Measurements from ENCODE around the gene IL5RA.

IL5RA gene

GRCh38 chr3:3081381-3082233 lies 28.6 kb downstream of the IL5RA start:
- H3K27ac ChIP-seq, result no peak overlapping the region
- TF ChIP-seq CTCF (IDR thresholded peaks at IDR 0.05) (no peak), ZFX (IDR thresholded peaks at IDR 0.05; ENCODE audit: borderline replicate concordance) (no peak)

- H3K27ac ChIP-seq, result no peak overlapping the region
- TF ChIP-seq CTCF (IDR thresholded peaks at IDR 0.05) (no peak), ZFX (IDR thresholded peaks at IDR 0.05; ENCODE audit: borderline replicate concordance) (no peak)
Measured at GRCh38 chr3:3080309-3080708, 29.9 kb downstream of the IL5RA start.

GRCh38 chr3:3074551-3075257 lies 35.5 kb downstream of the IL5RA start:
- TF ChIP-seq CTCF (IDR thresholded peaks at IDR 0.05) (no peak), ZFX (IDR thresholded peaks at IDR 0.05; ENCODE audit: borderline replicate concordance) (no peak)

GRCh38 chr3:3071136-3071535 lies 39.0 kb downstream of the IL5RA start:
- TF ChIP-seq ZFX (IDR thresholded peaks at IDR 0.05; ENCODE audit: borderline replicate concordance) (no peak), CTCF (IDR thresholded peaks at IDR 0.05) (no peak)
- H3K27ac ChIP-seq, result no peak overlapping the region

More at GRCh38 chr3:3074551-3075257, 35.5 kb downstream of the IL5RA start:
- no peak overlapping the region for H3K27ac ChIP-seq

- no peak for TF ChIP-seq CTCF (IDR thresholded peaks at IDR 0.05)
- TF ChIP-seq ZFX (IDR thresholded peaks at IDR 0.05; ENCODE audit: borderline replicate concordance), result no peak
- no peak overlapping the region for H3K27ac ChIP-seq
Measured at GRCh38 chr3:3069723-3070122, 40.5 kb downstream of the IL5RA start.

- TF ChIP-seq ZFX (IDR thresholded peaks at IDR 0.05; ENCODE audit: borderline replicate concordance) (no peak), CTCF (IDR thresholded peaks at IDR 0.05) (no peak)
- H3K27ac ChIP-seq, result no peak overlapping the region
Measured at GRCh38 chr3:3068358-3068881, 41.8 kb downstream of the IL5RA start.

- TF ChIP-seq ZFX (IDR thresholded peaks at IDR 0.05; ENCODE audit: borderline replicate concordance) (no peak), CTCF (IDR thresholded peaks at IDR 0.05) (no peak)
- no peak overlapping the region for H3K27ac ChIP-seq
Measured at GRCh38 chr3:3066910-3067309, 43.3 kb downstream of the IL5RA start.
